ENCODE data around the gene RNF123.
"Not testable (repeated sequence)": the region's sequence is repeated elsewhere in the genome, so short reads cannot be mapped to it uniquely, and the experiment has no call there.

The RNF123 gene

DNA sequence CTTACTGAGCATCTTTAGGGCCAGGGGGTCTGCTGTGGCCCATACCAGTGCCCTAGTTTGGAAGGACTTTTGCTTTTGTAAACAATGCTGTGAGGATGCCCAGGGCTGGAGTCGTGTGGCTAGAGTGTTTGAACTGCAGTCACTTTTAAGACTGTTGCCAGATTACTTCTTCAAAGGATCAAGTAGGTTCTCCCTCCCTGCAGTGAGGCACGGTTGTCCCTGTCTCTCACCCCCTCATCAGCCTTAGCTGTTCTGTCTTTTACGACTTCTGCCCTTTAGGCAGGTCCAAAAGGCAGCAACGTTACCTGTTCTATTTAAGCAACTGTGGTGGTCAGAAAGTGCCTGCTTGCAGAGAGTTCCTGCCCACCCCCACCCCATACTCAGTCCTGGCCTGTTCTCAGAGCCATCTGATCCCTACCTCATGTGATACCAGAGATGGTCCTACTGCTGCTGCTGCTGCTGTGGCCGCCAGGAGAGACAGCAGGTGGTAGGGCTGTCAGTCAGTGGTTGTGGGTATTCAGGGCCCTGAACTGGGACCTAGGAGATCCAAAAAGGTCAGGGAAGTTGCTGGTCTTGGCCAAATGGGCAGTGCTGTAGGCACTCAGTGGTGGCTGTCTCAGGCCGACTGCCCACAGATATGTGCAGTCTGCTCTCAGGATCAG is 5.2 kb downstream of the RNF123 start:
- WGBS: 78% methylated on average over 6 of the region's 6 CpGs
- H3K36me3 ChIP-seq (ENCODE audit: insufficient read depth, low read length); H3K27ac ChIP-seq (ENCODE audit: low read depth, low read length); H3K9ac ChIP-seq (ENCODE audit: low read depth, low read length); H3K27me3 ChIP-seq (ENCODE audit: insufficient read depth, low read length); H3K9me3 ChIP-seq (ENCODE audit: insufficient read depth, low read depth, low read length); H3K4me1 ChIP-seq (ENCODE audit: insufficient read depth, low read length); H3K4me3 ChIP-seq (ENCODE audit: low read length): not testable (repeated sequence)

DNA sequence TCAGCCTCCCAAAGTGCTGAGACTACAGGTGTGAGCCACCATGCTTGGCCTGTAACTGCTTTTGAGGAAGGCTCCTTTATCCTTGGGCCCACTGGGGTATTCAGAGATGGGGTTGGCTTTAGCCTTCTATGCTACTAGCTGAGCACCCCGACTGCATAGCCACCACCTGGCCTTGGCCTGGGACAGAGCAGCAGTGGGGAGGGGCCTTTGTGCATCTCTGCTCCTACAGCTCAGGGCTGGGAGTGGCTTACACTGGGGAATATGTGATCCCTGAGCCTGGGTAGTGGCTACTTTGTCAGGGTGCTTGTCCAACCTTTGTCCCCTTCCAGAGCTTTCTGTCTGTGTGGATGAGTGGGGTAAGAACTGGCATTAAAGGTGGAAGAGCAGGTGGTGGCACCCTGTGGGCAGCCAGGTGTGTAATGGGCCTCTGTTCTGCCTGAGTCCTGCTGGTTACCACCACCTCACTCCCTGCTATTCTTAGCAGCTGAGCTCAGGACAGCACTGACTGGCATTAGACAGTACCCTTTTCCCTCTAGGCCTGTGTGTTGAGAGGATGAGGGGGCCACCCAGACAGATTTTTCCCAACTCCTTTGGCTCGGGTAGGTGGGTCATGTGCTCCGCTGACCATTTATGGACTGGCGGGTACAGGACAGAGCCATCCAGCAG is 6.1 kb downstream of the RNF123 start:
- not testable (repeated sequence) for H3K27me3 ChIP-seq (ENCODE audit: insufficient read depth, low read length); H3K27ac ChIP-seq (ENCODE audit: low read depth, low read length); H3K9me3 ChIP-seq (ENCODE audit: insufficient read depth, low read depth, low read length); H3K4me1 ChIP-seq (ENCODE audit: insufficient read depth, low read length); H3K4me3 ChIP-seq (ENCODE audit: low read length); H3K36me3 ChIP-seq (ENCODE audit: insufficient read depth, low read length); H3K9ac ChIP-seq (ENCODE audit: low read depth, low read length)
- 96% methylated on average over 3 of the region's 4 CpGs for WGBS

DNA sequence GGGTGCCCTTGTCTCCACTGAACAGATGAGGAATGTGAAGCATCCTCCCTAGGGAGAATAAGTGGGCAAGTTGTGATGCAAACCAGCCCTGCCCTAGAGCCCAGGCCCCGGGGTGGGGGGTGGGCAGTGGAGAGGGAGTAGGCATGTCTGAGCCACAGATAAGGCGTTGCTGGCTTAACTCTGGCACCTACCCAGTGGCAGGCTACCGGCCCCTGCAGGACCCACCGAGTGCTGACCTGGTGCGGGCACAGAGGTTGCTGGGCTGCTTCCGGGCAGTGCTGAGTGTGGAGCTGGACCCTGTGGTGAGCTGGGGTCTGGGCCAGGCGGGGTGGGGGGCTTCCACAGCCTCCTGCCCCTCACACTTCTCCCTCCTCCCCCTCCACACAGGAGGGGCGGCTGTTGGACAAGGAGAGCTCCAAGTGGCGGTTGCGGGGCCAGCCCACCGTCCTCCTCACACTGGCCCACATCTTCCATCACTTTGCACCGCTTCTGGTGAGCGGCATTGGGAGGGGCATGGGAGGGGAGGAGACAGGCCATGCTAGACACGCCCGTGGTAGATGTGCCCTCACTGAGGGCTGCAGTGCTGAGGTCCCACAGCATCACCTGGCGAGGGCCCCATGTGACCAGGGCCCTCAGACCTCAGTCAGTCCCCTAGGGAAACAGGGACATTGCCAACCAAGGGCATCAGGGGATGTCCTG is 10.1 kb downstream of the RNF123 start:
- Histone ChIP-seq H3K9ac (ENCODE audit: low read depth, low read length) (no peak overlapping the region), H3K4me1 (ENCODE audit: insufficient read depth, low read length) (no peaks in the 10 kb centered on the region), H3K4me3 (ENCODE audit: low read length) (no peak overlapping the region), H3K27ac (ENCODE audit: low read depth, low read length) (no peak overlapping the region), H3K27me3 (ENCODE audit: insufficient read depth, low read length) (no peaks in the 10 kb centered on the region), H3K9me3 (ENCODE audit: insufficient read depth, low read depth, low read length) (no peaks in the 10 kb centered on the region), H3K36me3 (ENCODE audit: insufficient read depth, low read length) (peaks cover 11% of the 10 kb centered on the region)
- WGBS: 94% methylated on average over 14 of the region's 16 CpGs

- Histone ChIP-seq H3K27ac (ENCODE audit: low read depth, low read length) (no peak overlapping the region), H3K36me3 (ENCODE audit: insufficient read depth, low read length) (peaks cover 13% of the 10 kb centered on the region), H3K9ac (ENCODE audit: low read depth, low read length) (no peak overlapping the region), H3K4me1 (ENCODE audit: insufficient read depth, low read length) (no peaks in the 10 kb centered on the region), H3K9me3 (ENCODE audit: insufficient read depth, low read depth, low read length) (no peaks in the 10 kb centered on the region), H3K27me3 (ENCODE audit: insufficient read depth, low read length) (no peaks in the 10 kb centered on the region), H3K4me3 (ENCODE audit: low read length) (no peak overlapping the region)
- WGBS: 93% methylated on average over 8 of the region's 8 CpGs
Observed at GRCh38 chr3:49700014-49700413, 10.7 kb downstream of the RNF123 start.

GRCh38 chr3:49700453-49701128 is 11.2 kb downstream of the RNF123 start:
- Histone ChIP-seq H3K4me3 (ENCODE audit: low read length) (no peak overlapping the region), H3K9me3 (ENCODE audit: insufficient read depth, low read depth, low read length) (no peaks in the 10 kb centered on the region), H3K36me3 (ENCODE audit: insufficient read depth, low read length) (peaks cover 13% of the 10 kb centered on the region), H3K4me1 (ENCODE audit: insufficient read depth, low read length) (no peaks in the 10 kb centered on the region), H3K27ac (ENCODE audit: low read depth, low read length) (no peak overlapping the region), H3K27me3 (ENCODE audit: insufficient read depth, low read length) (no peaks in the 10 kb centered on the region), H3K9ac (ENCODE audit: low read depth, low read length) (no peak overlapping the region)
- WGBS: 83% methylated on average over 13 of the region's 13 CpGs

DNA sequence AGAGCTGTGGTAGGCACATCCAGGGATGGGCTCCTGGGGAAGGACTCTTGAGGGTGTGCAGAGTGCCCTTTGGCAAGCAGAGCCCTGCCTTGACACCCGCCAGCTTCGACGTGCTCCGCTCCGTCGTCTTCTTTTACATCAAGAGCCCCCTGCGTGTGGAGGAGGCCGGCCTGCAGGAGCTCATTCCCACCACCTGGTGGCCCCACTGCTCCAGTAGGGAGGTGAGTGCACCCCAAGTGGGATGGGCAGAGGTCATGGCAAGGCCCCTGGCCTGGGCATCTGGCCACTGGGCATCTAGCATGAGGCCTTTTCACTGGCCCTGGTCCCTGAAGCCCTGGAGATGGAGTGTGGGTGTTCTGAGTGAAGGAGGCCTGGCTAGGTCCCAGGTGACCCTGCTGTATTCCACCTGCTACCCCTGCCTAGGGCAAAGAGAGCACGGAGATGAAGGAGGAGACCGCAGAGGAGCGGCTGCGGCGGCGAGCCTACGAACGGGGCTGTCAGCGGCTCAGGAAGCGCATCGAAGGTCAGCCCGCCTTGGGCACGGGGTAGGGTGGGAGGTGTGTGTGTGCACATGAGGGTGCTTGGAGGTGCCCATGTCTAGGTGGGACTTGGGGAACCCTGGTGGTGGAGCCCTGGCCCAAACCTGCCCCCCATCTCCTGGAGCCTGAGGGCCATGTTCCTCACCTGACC is 12.2 kb downstream of the RNF123 start:
- no peaks in the 10 kb centered on the region for H3K4me1 ChIP-seq (ENCODE audit: insufficient read depth, low read length)
- H3K9me3 ChIP-seq (ENCODE audit: insufficient read depth, low read depth, low read length): no peaks in the 10 kb centered on the region
- 84% methylated on average over 21 of the region's 21 CpGs for WGBS
- no peaks in the 10 kb centered on the region for H3K27me3 ChIP-seq (ENCODE audit: insufficient read depth, low read length)
- H3K4me3 ChIP-seq (ENCODE audit: low read length): no peak overlapping the region
- H3K9ac ChIP-seq (ENCODE audit: low read depth, low read length): no peak overlapping the region
- H3K36me3 ChIP-seq (ENCODE audit: insufficient read depth, low read length): peaks cover 21% of the 10 kb centered on the region
- no peak overlapping the region for H3K27ac ChIP-seq (ENCODE audit: low read depth, low read length)

- Histone ChIP-seq H3K27me3 (ENCODE audit: insufficient read depth, low read length) (no peaks in the 10 kb centered on the region), H3K27ac (ENCODE audit: low read depth, low read length) (no peak overlapping the region), H3K36me3 (ENCODE audit: insufficient read depth, low read length) (peaks cover 22% of the 10 kb centered on the region), H3K4me3 (ENCODE audit: low read length) (no peak overlapping the region), H3K4me1 (ENCODE audit: insufficient read depth, low read length) (no peaks in the 10 kb centered on the region), H3K9me3 (ENCODE audit: insufficient read depth, low read depth, low read length) (no peaks in the 10 kb centered on the region), H3K9ac (ENCODE audit: low read depth, low read length) (no peak overlapping the region)
- WGBS: 93% methylated on average over 11 of the region's 11 CpGs
Observed at GRCh38 chr3:49702672-49703071, 13.3 kb downstream of the RNF123 start.

- Histone ChIP-seq H3K4me3 (ENCODE audit: low read length) (no peak overlapping the region), H3K9me3 (ENCODE audit: insufficient read depth, low read depth, low read length) (no peaks in the 10 kb centered on the region), H3K27me3 (ENCODE audit: insufficient read depth, low read length) (no peaks in the 10 kb centered on the region), H3K4me1 (ENCODE audit: insufficient read depth, low read length) (no peaks in the 10 kb centered on the region), H3K9ac (ENCODE audit: low read depth, low read length) (no peak overlapping the region), H3K36me3 (ENCODE audit: insufficient read depth, low read length) (peaks cover 22% of the 10 kb centered on the region; the same call in 1 of the 2 replicates), H3K27ac (ENCODE audit: low read depth, low read length) (no peak overlapping the region)
- WGBS: 86% methylated on average over 14 of the region's 14 CpGs
Observed at GRCh38 chr3:49703443-49703927, 14.1 kb downstream of the RNF123 start.

- whole genome bisulfite sequencing: 92% methylated on average over 7 of the region's 7 CpGs
- Histone ChIP-seq H3K9ac (ENCODE audit: low read depth, low read length) (no peak overlapping the region), H3K27me3 (ENCODE audit: insufficient read depth, low read length) (no peaks in the 10 kb centered on the region), H3K4me3 (ENCODE audit: low read length) (no peak overlapping the region), H3K9me3 (ENCODE audit: insufficient read depth, low read depth, low read length) (no peaks in the 10 kb centered on the region), H3K4me1 (ENCODE audit: insufficient read depth, low read length) (no peaks in the 10 kb centered on the region), H3K27ac (ENCODE audit: low read depth, low read length) (no peak overlapping the region), H3K36me3 (ENCODE audit: insufficient read depth, low read length) (peaks cover 22% of the 10 kb centered on the region; the same call in 1 of the 2 replicates)
Observed at GRCh38 chr3:49703956-49704355, 14.6 kb downstream of the RNF123 start.

- Histone ChIP-seq H3K4me3 (ENCODE audit: low read length) (no peak overlapping the region), H3K9me3 (ENCODE audit: insufficient read depth, low read depth, low read length) (no peaks in the 10 kb centered on the region), H3K27me3 (ENCODE audit: insufficient read depth, low read length) (no peaks in the 10 kb centered on the region), H3K27ac (ENCODE audit: low read depth, low read length) (no peak overlapping the region), H3K9ac (ENCODE audit: low read depth, low read length) (no peak overlapping the region), H3K36me3 (ENCODE audit: insufficient read depth, low read length) (peaks cover 22% of the 10 kb centered on the region; the same call in 1 of the 2 replicates), H3K4me1 (ENCODE audit: insufficient read depth, low read length) (no peaks in the 10 kb centered on the region)
- WGBS: 92% methylated on average over 8 of the region's 8 CpGs
Observed at GRCh38 chr3:49704629-49705028, 15.3 kb downstream of the RNF123 start.
